HL-60/S4 (cell line): ENCODE measurements around the gene DOCK2.

Experiments used
- in situ Hi-C: fragments of 300-500 bp; cut with MboI; formaldehyde crosslinking; loops from 2 replicates; pipeline ENCODE4 v1.14.3; 2022; ENCODE audit warnings: low sequenced_read_pairs

Gene DOCK2

GRCh38 chr5:170108266-170108785 lies 471.3 kb downstream of the DOCK2 start:
- in situ Hi-C loops = loop anchor here (25.0 kb wide), 1 partner anchor 304 kb away; no protein-coding TSS in a partner anchor

- in situ Hi-C loops = loop anchor here (5.0 to 25.0 kb wide), 2 partner anchors 78 to 303 kb away; no protein-coding TSS in a partner anchor
Observed at GRCh38 chr5:170109059-170110031, 472.3 kb downstream of the DOCK2 start.

GRCh38 chr5:170110403-170111087 lies 473.5 kb downstream of the DOCK2 start:
- in situ Hi-C loops = loop anchor here (5.0 to 25.0 kb wide), 2 partner anchors 77 to 302 kb away; no protein-coding TSS in a partner anchor

GRCh38 chr5:170111088-170111785 lies 474.2 kb downstream of the DOCK2 start:
- in situ Hi-C loops = loop anchor here (5.0 to 25.0 kb wide), 2 partner anchors 76 to 301 kb away; no protein-coding TSS in a partner anchor

GRCh38 chr5:170112876-170113521 lies 475.9 kb downstream of the DOCK2 start:
- in situ Hi-C loops = loop anchor here (5.0 to 25.0 kb wide), 2 partner anchors 74 to 299 kb away; no protein-coding TSS in a partner anchor

- in situ Hi-C loops = loop anchor here (5.0 to 25.0 kb wide), 2 partner anchors 74 to 299 kb away; no protein-coding TSS in a partner anchor
Observed at GRCh38 chr5:170113522-170113900, 476.4 kb downstream of the DOCK2 start.

GRCh38 chr5:170114271-170114670 lies 477.2 kb downstream of the DOCK2 start:
- in situ Hi-C loops = loop anchor here (5.0 to 25.0 kb wide), 2 partner anchors 73 to 298 kb away; no protein-coding TSS in a partner anchor

GRCh38 chr5:170115925-170116324 lies 478.9 kb downstream of the DOCK2 start:
- in situ Hi-C loops = loop anchor here (25.0 kb wide), 1 partner anchor 296 kb away; no protein-coding TSS in a partner anchor

GRCh38 chr5:170117736-170118135 lies 480.7 kb downstream of the DOCK2 start:
- in situ Hi-C loops = loop anchor here (25.0 kb wide), 1 partner anchor 295 kb away; no protein-coding TSS in a partner anchor

- in situ Hi-C loops = loop anchor here (25.0 kb wide), 1 partner anchor 292 kb away; no protein-coding TSS in a partner anchor
Observed at GRCh38 chr5:170120576-170120975, 483.5 kb downstream of the DOCK2 start.

- in situ Hi-C loops = loop anchor here (25.0 kb wide), 1 partner anchor 291 kb away; no protein-coding TSS in a partner anchor
Observed at GRCh38 chr5:170121321-170121720, 484.2 kb downstream of the DOCK2 start.

- in situ Hi-C loops = no loop called here
Observed at GRCh38 chr5:170126061-170126460, 489.0 kb downstream of the DOCK2 start.

GRCh38 chr5:170126626-170127025 lies 489.6 kb downstream of the DOCK2 start:
- in situ Hi-C loops = no loop called here

- in situ Hi-C loops = no loop called here
Observed at GRCh38 chr5:170131235-170131634, 494.2 kb downstream of the DOCK2 start.

- in situ Hi-C loops = no loop called here
Observed at GRCh38 chr5:170132269-170132975, 495.3 kb downstream of the DOCK2 start.
